ENCODE data around the gene AMMECR1. TPM values are rescaled to one million over a fixed set of nuclear protein-coding genes. Genes with fewer than 3 reads are reported as not detected.

AMMECR1 gene
- total and polyA plus RNA-seq, 2 experiments from 2014 or later: 16.9 to 32.5 TPM

GRCh38 chrX:110293658-110294057, 24.2 kb downstream of the AMMECR1 start:
- peaks cover 49% of the 10 kb centered on the region for H3K79me2 ChIP-seq (replicated peaks; ENCODE audit: insufficient read depth)
- no peaks in the 10 kb centered on the region for H3K27me3 ChIP-seq (ENCODE audit: insufficient read depth)
- no peak overlapping the region for H3K27ac ChIP-seq (ENCODE audit: low read depth)
- DNase-seq (ENCODE audit: low spot score) (no peak), ATAC-seq (no peak)
- H3K27ac Mint-ChIP-seq: no peak overlapping the region
- H3F3A ChIP-seq (replicated peaks; ENCODE audit: low read depth): no peaks in the 10 kb centered on the region
- no peaks in the 10 kb centered on the region; the same call in 2 of the 3 replicates for H3K36me3 Mint-ChIP-seq (ENCODE audit: low read depth)
- no peaks in the 10 kb centered on the region for H3K36me3 ChIP-seq (ENCODE audit: insufficient read depth)
- no peak for TF ChIP-seq STAT1 (IDR thresholded peaks at IDR 0.05; ENCODE audit: unreplicated experiment)
- no peak for TF ChIP-seq ETS1 (IDR thresholded peaks at IDR 0.05)
- no peak for TF ChIP-seq ZNF331 (CRISPR knock-in tag; IDR thresholded peaks at IDR 0.05; ENCODE audit: low read depth)
- no peak for TF ChIP-seq CTCF (conservative IDR thresholded peaks at IDR 0.05; ENCODE audit: low read depth in 2 of 2)
- no peaks in the 10 kb centered on the region for H3K9me2 ChIP-seq (ENCODE audit: insufficient read depth)
- no peak overlapping the region for H3K4me2 ChIP-seq
- peaks cover 9% of the 10 kb centered on the region for H3K4me1 Mint-ChIP-seq
- no peak overlapping the region for H3K4me3 Mint-ChIP-seq
- H3K27me3 Mint-ChIP-seq (ENCODE audit: insufficient read depth, low read depth, poor library complexity): no peaks in the 10 kb centered on the region
- no peaks in the 10 kb centered on the region for H3K4me1 ChIP-seq (ENCODE audit: insufficient read depth)
- no peak overlapping the region for H3K4me3 ChIP-seq
- H2AFZ ChIP-seq: no peak overlapping the region
- no peaks in the 10 kb centered on the region for H3K9me3 Mint-ChIP-seq
- H4K20me1 ChIP-seq (replicated peaks; ENCODE audit: insufficient read depth): peaks cover 8% of the 10 kb centered on the region; the same call in 1 of the 2 replicates

- no peak overlapping the region for H3K4me3 ChIP-seq
- DNase-seq (ENCODE audit: low spot score): no peak
- no peak overlapping the region for H3K4me2 ChIP-seq
- peaks cover 31% of the 10 kb centered on the region for H3K79me2 ChIP-seq (replicated peaks; ENCODE audit: insufficient read depth)
- Mint-ChIP-seq H3K36me3 (ENCODE audit: low read depth) (no peaks in the 10 kb centered on the region), H3K4me3 (no peak overlapping the region), H3K27me3 (ENCODE audit: insufficient read depth, low read depth, poor library complexity) (no peaks in the 10 kb centered on the region), H3K4me1 (no peaks in the 10 kb centered on the region), H3K27ac (no peak overlapping the region), H3K9me3 (no peaks in the 10 kb centered on the region)
- H3K36me3 ChIP-seq (ENCODE audit: insufficient read depth): no peaks in the 10 kb centered on the region
- H4K20me1 ChIP-seq (replicated peaks; ENCODE audit: insufficient read depth): peaks cover 8% of the 10 kb centered on the region; the same call in 1 of the 2 replicates
- H3K9me2 ChIP-seq (ENCODE audit: insufficient read depth): no peaks in the 10 kb centered on the region
- H3F3A ChIP-seq (replicated peaks; ENCODE audit: low read depth): no peaks in the 10 kb centered on the region
- H3K27me3 ChIP-seq (ENCODE audit: insufficient read depth): no peaks in the 10 kb centered on the region
- no peak overlapping the region for H3K27ac ChIP-seq (ENCODE audit: low read depth)
- no peak for ATAC-seq
- H3K4me1 ChIP-seq (ENCODE audit: insufficient read depth): no peaks in the 10 kb centered on the region
- no peak overlapping the region for H2AFZ ChIP-seq
- TF ChIP-seq ETS1 (IDR thresholded peaks at IDR 0.05) (no peak), POLR2AphosphoS5 (IDR thresholded peaks at IDR 0.05; ENCODE audit: low read depth) (no peak), NANOG (IDR thresholded peaks at IDR 0.05; ENCODE audit: borderline replicate concordance) (no peak), CTCF (conservative IDR thresholded peaks at IDR 0.05; ENCODE audit: low read depth in 2 of 2) (no peak), CREB1 (CRISPR knock-in tag; IDR thresholded peaks at IDR 0.05; ENCODE audit: low read depth) (no peak), REST (IDR thresholded peaks at IDR 0.05; ENCODE audit: unreplicated experiment) (no peak), STAT1 (IDR thresholded peaks at IDR 0.05; ENCODE audit: unreplicated experiment) (no peak)
Measured at GRCh38 chrX:110287605-110288004, 30.3 kb downstream of the AMMECR1 start.

Data from GM23338 (cell line).